HepG2 (cell line): ENCODE data around the gene MBD3L2B.
"Not testable (repeated sequence)": the region's sequence is repeated elsewhere in the genome, so short reads cannot be mapped to it uniquely, and the experiment has no call there.

ENCODE experiments used
- CHD4 ChIP-seq: fragments of 200-600 bp; sonication (generic); IDR thresholded peaks from 2 replicates; pipeline ENCODE4 v1.7.0; 2017; ENCODE audit warnings: mild to moderate bottlenecking, low read length, borderline replicate concordance
- CTCF ChIP-seq: sonication (generic); formaldehyde crosslinking; IDR thresholded peaks from 2 replicates; pipeline ENCODE4 v1.5.0; 2020; ENCODE audit warnings: mild to moderate bottlenecking, missing genetic modification reagents, moderate library complexity
- EZH2 ChIP-seq: conservative IDR thresholded peaks from 2 replicates; pipeline ENCODE4 v1.6.1; 2012; ENCODE audit warnings: mild to moderate bottlenecking, low read depth, low read length, moderate library complexity
- MXI1 ChIP-seq: IDR thresholded peaks from 3 replicates; pipeline ENCODE4 v1.6.1; 2012; ENCODE audit warnings: low read depth, low read length, inconsistent platforms, borderline replicate concordance
- NFE2L1 ChIP-seq: sonication (generic); formaldehyde crosslinking; IDR thresholded peaks from 2 replicates; pipeline ENCODE4 v1.4.0; 2020; ENCODE audit warnings: missing genetic modification reagents, mild to moderate bottlenecking, borderline replicate concordance
- NFKBIZ ChIP-seq: IDR thresholded peaks from 2 replicates; pipeline ENCODE4 v1.6.1; 2018; ENCODE audit warnings: missing genetic modification reagents, missing compliant biosample characterization
- NR2C2 ChIP-seq: sonication (generic); formaldehyde crosslinking; IDR thresholded peaks from 2 replicates; pipeline ENCODE4 v1.4.0; 2020; ENCODE audit warnings: missing genetic modification reagents, mild to moderate bottlenecking, moderate library complexity, borderline replicate concordance
- PRPF4 ChIP-seq: fragments of 200-400 bp; formaldehyde crosslinking; IDR thresholded peaks from 2 replicates; pipeline ENCODE4 v1.6.1; 2016; ENCODE audit warnings: low read length, low read depth; ENCODE audit not compliant: poor library complexity, severe bottlenecking
- ZFP37 ChIP-seq: sonication (generic); formaldehyde crosslinking; IDR thresholded peaks from 2 replicates; pipeline ENCODE4 v1.4.0; 2020; ENCODE audit warnings: missing genetic modification reagents, borderline replicate concordance
- ZNF234 ChIP-seq: sonication (generic); formaldehyde crosslinking; conservative IDR thresholded peaks from 2 replicates; pipeline ENCODE4 v1.5.1; 2020; ENCODE audit warnings: mild to moderate bottlenecking, missing genetic modification reagents
- ZNF263 ChIP-seq: sonication (generic); formaldehyde crosslinking; IDR thresholded peaks from 2 replicates; pipeline ENCODE4 v1.4.0; 2020; ENCODE audit warnings: missing genetic modification reagents
- ZNF691 ChIP-seq: sonication (generic); formaldehyde crosslinking; IDR thresholded peaks from 2 replicates; pipeline ENCODE4 v1.4.0; 2020; ENCODE audit warnings: missing genetic modification reagents, low read depth, mild to moderate bottlenecking, borderline replicate concordance
- ZSCAN30 ChIP-seq: sonication (generic); formaldehyde crosslinking; IDR thresholded peaks from 2 replicates; pipeline ENCODE4 v1.5.0; 2020; ENCODE audit warnings: mild to moderate bottlenecking, missing genetic modification reagents

DNA sequence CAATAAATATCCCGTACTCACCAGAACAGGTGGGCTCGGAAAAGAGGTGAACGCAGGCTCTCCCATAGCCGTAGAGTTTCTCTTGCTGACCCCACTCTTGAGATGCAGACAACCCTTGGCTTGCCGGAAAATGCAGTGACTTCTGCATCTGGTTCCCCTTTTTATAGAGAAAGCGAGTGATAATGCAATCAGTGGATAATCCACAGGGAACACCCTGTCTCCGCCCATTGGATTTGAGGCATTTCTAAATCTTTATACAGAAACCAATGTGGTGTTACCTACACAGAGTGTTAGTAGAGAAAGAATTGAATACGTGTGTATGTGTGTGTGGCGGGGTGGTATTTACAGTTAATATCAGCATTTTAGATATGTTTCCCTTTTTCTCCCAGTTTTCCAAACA is 18.8 kb upstream of the MBD3L2B start, which contains the start of gene MBD3L4:
- TF ChIP-seq MXI1; NR2C2 (CRISPR knock-in tag); CHD4; CTCF (CRISPR knock-in tag); ZNF691 (CRISPR knock-in tag); ZFP37 (CRISPR knock-in tag); ZSCAN30 (CRISPR knock-in tag); PRPF4; ZNF263; ZNF234 (CRISPR knock-in tag); NFE2L1; EZH2; NFKBIZ: not testable (repeated sequence)
